GM21619 (cell line): ENCODE data around the gene ARHGEF38.
"Not testable (repeated sequence)": the region's sequence is repeated elsewhere in the genome, so short reads cannot be mapped to it uniquely, and the experiment has no call there.

Experiments
- ATAC-seq: cut with Tn5 transposase; IDR thresholded peaks from one replicate; pipeline ENCODE4 v1.9.1; 2021; ENCODE audit not compliant: unreplicated experiment

The ARHGEF38 gene

DNA sequence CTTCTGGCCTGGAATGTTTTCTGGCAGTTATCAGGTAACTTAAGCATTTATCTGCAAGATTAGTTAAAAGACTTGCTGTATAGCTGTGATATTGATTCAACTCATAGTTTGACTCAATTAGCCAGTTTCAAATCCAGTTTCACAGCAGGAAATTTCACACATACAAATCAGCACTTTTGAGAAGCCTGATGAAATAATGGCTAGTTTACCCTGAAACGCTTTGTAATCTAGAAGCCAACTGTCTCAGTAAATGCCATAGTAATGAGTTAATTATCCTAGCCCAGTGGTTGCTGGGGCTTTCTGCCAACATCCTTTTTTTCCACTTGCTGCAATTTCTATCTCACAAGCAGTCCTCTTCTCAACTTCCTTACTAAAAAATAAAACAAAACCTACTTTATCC lies 53.1 kb downstream of the ARHGEF38 start:
- no peak for ATAC-seq

DNA sequence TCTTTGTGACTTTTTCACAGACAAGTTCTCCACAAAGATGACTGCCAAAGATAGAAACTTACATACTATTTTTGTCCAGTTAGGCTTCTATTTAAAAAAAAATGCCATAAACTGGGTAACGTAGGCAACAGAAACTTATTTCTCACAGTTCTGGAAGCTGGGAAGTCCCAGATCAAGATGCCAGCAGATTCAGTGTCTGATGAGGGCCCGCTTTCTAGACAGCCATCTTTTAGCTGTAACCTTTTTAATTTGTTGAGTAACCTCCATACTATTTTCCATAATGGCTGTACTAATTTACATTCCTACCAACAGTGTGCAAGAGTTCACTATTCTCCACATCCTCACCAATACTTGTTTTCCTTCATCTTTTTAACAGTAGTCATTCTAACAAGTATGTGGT lies 55.5 kb downstream of the ARHGEF38 start:
- no peak for ATAC-seq

DNA sequence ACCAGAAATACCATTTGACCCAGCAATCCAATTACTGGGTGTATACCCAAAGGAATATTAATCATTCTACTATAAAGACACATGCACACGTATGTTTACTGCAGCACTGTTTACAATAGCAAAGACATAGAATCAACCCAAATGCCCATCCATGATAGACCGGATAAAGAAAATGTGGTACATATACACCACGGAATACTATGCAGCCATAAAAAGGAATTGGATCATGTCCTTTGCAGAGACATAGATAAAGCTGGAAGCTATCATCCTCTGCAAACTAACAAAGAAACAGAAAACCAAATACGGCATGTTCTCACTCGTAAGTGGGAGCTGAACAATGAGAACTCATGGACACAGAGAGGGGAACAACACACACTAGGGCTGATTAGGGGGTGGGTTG lies 57.4 kb downstream of the ARHGEF38 start:
- not testable (repeated sequence) for ATAC-seq

DNA sequence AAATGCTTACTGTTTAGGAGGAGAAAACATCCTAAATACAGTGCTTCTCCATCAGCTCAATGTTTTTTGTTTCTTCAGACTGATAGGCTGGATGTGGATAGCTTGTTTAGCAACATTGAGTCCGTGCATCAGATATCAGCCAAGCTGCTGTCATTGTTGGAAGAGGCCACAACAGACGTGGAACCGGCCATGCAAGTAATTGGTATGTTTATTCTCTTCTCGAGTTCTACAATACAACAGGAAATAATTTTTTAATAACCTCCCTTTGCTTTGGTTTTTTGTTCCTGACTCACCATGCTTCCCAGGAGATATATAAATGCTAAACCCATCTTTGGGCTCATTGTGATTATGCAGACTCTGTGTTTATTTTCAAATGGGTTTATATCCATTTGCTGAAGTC lies 60.9 kb downstream of the ARHGEF38 start:
- no peak for ATAC-seq

DNA sequence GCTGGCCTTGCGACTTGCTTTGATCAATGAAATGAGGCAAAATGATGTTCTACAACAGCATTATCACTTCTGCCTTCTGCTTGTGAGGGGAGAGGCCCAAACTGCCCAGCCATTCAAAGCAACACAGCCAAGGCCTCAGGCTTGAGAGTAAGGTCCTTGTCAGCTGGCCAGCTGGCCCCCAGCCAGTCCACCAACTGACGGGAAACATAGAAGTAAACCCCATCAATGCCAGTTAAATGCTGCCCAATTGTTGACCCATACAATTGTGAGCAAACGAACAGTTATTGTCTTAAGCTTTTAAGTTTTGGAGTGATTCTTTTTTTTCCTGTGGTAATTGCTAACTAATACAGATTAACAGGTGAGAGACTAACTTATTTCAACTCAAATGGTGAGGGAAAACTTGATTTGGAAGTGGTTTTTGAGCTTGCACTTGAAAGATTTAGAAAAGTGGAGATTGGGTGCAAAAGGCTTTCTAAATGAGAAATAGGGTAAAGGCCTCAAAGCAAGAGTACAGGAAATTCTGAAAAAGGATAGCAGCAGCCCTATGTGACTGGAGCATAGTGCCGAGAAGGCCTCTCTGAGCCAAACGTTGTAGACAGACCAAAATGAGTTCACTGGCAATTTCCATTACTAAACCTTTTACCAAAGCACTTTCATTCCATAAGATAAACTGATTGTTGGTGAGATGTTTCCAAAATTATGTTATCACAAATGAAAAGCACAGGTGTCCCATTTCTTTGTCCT lies 66.9 kb downstream of the ARHGEF38 start:
- ATAC-seq, result no peak

DNA sequence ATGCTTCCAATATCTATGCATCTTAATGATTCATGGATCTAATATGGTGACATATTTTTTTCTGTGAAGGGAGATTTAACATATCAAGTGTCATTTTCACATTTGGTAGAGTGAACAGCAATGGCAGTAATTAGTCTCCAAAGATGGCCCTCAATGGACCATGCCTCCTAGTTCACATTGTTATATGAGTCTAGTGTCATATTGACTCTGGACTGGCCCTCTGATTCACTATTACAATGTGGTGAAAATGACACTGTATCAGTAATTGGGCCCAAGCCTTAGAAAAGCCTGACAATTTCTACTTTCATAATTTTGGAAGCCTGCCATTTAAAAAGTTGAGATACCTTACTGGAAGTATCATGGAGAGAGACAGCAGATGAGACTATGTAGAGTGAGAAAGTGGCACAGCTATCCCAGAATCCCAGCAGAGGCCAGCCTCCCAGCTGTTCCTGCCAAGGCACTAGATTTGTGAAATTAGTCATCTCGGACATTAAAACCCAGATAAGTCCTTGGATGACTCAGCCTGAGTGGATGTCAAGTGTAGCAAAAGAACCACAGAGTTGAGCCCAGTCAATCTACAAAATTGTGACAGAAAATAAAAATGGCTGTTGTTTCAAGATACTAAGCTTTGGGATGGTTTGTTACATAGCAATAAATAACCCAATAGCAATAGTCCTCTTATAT lies 68.4 kb downstream of the ARHGEF38 start:
- ATAC-seq, result no peak

DNA sequence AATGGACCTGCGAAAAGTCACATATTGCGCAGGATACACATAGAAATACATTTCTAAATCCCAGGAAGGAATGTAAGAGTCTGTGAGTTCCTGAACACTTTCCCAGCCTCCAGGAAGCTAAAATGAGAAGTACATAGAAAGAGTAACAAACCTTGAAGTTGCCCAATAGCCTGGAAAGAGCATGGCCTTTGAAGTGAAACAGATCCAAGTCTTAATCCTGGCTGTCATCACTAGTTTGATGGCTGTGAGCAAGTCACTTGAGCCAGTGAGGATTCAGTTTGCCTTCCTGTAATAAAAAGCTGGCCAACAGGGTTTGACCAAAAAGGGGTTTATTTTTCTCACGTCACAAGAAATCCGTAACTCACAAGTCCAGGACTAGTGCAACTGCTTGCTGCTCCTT lies 69.8 kb downstream of the ARHGEF38 start:
- ATAC-seq, result no peak

DNA sequence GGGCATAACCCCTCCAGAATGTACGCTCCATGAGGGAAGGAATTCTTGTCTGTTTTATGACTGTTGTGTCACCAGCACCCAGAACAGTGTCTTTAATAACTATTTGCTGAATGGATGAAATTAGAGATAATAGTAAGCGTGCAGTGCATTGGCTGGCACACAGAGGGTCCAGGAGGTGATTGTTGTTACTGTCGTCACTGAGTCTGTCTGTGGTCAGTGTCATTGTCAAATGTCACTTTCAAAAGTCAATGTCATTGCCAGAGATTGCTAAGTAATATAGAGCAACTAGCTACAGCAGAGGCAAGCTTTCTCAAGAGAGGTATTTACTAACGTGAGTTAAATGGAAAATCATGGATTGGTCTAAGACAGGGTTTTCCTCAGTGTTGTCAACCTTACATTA lies 70.7 kb downstream of the ARHGEF38 start:
- no peak for ATAC-seq

DNA sequence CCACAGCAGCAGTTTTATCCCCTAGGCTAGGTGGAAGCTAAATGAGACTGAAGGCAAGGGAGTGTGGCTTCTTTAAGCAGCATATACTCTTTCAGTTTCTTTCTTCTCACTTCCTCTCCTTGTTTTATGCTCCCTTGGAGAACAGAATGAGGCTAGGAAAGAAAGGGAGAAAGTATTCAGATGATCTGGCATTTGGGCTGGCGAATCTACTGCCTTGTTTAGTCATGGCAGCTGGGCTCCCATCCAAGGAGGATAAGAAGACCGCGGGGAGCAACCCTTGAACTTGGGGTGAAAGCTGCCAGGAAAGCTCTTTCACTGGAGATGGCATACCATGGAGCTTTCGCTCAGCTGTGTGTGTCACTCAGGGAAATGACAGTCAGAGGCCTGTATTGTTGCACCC lies 72.1 kb downstream of the ARHGEF38 start:
- ATAC-seq, result peak; percentile 60

DNA sequence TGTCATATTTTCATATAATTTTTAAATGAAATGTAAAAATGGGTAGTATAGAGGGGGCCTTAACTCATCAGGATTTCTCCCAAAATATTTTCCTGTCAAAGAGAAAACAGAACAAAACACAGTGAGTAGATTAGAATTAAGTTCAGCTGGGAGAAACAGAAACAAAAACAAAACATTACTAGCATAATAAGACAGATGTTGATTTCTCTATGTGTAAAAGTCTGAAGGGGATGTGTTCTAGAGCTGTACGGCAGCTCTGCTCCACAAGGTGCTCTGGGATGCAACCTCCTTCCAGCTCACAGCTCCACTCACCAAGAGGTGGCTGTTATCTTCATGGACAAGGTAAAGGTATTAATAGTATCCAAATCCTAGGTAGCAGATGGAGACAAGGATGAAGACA lies 72.8 kb downstream of the ARHGEF38 start:
- ATAC-seq, result no peak

DNA sequence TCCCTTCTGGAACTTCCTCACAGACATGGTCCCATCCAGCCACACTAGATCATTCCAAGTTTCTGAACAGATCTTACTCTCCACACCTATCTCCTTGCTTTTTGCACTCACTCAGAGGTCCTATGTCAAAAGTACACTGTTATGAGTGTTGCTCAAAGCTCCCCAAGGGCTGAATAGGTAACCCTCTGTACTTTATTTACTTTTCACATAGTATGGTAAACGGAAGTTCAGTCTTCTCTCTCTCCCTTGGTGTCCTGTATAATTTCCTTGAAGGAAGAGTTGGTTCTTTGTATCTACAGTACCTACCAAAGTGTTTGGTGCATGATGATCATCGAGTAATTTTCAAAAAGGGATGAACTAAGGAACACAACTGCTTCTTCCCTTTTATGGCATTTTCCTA lies 74.4 kb downstream of the ARHGEF38 start:
- ATAC-seq, result no peak

DNA sequence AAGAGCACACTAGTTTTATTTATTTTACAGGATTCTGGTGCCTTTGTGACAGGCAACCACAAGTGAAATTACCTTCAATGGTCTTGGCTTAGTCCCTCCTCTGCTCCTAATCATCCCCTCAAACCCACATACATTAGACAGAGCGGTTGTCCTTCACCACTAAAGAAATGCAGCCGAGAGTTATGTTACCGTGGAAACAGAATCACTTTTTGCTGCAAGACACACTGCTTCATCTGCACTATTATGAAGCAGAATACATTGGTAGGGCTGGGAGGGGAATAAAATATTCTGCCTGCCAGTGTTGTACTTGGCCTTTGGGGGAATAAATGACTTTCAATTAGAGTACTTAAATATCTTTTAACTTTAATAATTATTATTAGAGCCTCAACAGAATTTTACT lies 75.2 kb downstream of the ARHGEF38 start:
- ATAC-seq, result no peak

DNA sequence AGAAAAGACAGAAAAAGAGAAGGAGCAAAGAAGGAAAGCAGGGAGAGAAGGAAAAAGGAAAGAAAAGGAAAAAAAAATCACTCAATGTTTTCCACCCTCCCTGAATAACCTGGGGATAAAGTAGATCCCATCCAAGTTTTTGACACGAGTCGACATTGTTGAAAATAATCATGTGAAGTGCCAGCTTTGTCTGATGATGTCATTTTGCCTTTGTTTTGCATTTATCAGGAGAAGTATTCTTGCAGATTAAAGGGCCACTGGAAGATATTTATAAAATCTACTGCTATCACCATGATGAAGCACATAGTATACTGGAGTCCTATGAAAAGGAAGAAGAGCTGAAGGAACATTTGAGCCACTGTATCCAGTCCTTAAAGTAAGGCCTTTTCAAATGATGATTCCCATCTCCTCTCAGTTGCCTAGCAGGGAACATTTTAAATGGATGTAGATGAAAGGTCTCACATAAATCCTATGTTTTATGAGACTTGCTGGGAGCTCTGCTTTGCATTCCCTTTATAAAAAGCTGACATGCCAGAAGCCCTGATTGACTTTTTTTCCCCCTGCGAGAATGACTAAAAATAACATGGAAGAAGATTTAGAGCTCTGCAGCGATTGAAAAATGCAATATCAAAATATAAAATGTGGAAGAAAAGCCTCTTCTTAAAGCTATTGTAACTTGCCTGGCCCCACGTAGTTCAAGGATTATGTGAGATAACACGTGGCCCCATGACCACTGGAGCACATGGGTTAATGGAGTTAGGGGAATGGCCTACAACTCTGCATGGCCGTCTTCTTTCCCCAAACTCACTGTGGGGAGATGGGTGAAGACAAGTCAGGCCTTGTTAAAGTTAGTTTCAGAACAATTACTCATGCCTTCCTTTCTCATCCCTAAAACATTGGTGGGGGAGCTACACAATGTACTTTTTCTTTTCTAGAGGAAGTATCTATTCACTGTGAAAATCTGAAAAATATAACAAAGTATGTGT lies 78.5 kb downstream of the ARHGEF38 start:
- no peak for ATAC-seq

DNA sequence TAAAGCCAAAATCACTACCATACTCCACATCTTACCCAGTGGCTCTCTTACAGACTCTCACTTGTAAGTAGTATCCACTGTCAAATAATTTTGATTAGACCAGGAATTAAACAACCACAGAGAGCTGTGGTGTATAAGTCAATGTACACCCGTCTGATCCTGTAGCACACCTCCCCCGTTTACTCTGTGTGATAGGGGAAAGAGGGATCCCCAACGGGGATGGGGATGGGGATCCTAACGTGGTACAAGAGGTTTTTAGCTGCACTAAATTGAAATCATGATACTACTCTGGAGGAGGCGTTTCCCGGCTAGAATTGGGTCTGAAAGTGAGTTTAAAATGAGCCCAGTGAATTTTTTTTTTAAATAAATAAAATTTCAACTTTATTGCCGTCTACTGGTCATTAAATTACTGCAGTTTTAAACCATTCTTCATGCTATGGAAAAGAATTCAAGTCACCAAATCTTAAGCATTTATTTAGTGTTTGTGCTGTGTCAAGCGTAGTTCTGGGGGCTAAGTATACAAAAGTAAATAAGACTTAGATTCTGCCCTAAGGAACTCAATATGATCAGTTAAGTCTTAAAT lies 79.5 kb downstream of the ARHGEF38 start:
- no peak for ATAC-seq

DNA sequence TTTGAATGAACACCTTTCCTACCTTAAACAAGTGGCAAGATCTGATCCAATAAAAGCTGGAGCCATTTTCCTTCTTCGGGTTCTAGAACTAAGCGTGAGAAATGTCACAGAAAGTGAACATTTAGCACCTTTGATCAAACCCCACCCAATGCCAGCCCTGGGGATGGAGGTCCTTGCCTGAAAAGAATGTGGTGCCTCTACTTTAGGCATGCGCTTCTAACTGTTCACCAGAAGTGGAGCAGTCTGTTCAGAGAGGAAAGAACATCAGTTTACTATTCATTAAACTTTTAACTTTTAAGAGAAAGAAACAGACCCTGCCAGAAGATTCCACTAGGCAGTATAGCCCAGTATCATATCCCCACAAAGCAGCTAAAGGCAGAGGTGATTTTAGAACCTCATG lies 80.2 kb downstream of the ARHGEF38 start:
- no peak for ATAC-seq

DNA sequence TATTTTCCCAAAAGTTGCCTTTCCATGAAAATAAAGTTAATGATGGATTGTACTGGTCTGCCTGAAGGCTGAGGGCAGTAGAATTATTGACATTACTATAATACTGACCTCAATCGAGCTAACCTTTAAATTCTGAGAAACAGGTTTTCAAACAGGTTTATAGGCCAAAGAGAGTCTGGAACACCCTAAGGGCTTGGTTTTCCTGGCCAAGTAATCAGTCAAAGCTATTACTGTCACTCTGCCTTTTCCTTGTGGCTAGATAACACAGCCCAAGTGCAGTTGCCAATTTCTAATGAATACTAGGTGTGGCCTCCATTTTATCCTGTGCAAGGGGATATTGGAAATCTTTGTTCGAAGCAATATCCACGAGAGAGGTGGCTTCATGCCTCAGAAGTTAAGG lies 80.8 kb downstream of the ARHGEF38 start:
- no peak for ATAC-seq

DNA sequence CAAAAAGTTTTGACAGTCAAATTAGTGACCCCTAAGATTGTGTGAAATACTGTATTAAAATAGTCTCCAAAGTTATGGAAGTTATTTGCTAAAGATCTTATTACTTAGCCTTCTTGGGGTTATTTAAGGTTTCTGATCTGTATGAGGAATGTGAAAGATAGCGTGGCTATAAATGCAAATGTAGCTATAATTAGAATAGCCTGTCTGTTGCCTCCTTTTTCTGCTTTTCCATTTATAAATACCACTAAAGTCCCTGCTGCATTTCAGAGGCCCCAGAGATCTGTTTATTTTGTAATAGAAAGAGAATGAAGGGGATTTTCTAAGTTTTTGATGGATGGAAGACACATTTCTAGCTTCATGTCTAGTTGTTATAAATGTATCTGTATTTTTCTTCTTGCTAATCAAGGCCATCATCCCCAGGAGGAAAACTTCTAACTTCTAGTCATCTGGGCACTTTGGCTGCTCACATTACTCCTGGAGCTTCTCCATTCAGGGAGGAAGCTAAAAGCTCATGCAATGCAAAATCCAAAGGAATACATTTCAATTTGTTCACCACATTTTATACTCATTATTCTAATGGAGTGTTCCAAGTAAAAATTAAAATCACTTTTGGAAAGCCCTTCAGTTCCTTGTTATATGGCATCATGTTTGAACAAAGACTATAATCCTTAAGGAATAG lies 82.1 kb downstream of the ARHGEF38 start:
- ATAC-seq, result no peak

DNA sequence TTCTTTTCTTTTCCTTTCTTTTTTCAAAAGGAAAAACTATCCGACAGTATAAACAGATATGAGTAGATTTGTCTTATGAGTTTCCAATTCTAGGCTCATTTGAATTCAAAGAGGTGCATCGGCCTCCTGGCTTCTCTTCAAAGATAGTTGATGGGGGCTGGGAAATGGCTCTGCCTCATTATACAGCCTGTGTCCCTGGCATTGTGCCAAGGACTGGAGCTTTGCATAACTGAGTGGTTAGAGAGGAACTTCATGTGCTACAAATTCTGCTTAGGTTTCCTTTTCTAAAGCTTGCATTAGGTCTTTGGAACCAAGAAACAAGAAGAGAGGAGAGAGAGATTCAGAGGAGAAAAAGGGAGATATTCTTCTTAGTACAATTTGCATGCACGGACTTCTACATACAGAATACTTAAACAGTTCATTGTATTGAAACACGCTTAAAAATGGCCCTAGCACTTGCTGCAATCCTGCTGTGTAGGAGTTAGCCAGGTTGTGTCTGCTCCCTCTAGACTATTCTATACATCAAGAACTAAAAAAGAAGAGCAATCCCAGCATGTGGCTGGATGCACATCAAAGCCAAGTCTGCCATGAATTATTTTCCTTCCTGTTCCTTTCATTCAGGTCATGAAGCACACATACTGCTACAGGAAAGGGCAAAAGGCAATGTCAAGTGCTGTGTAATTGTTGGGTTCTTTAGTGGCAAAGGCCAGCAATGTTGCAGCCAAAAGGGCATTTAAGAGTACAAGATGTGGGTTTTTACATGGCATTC lies 85.2 kb downstream of the ARHGEF38 start:
- ATAC-seq, result peak; percentile 78

DNA sequence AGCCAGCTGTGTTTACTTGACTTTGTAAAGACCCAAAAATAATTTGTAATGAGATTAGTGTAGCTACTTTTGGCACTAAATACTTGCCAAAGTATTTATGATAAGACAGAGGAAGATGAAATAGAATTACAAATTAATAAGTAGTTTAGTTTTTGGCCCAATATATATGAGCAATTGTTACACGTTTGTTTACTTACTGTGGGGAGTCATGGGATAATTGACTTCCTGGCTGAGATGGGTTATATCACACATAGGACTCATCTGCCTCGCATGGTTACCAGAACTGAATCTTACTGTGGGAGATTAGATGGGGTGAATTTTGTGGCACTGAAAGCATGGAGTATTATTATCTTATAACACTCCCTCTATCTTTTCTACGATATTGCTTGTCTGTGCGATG lies 89.4 kb downstream of the ARHGEF38 start:
- no peak for ATAC-seq

DNA sequence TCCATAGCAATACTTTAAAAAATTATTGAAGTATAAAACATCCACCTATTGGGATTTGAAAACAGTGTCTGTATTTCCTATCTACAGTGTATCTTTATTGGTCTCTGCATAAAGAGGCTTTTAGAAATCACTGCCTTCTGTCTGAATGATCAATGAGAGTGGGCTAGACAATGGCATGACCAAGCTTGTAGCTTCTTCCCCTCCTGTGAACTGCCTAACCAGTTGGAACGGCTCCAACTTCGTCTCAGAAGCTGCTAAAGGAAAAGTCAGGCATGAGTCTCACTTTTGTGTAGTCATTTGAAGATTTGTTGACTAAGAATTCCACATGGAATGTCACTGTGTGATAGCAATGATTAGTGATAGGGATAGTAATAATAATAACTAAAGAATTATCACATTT lies 91.8 kb downstream of the ARHGEF38 start:
- ATAC-seq, result no peak
